HL-60 (cell line): ENCODE measurements around the gene CDK5RAP1.

Source experiments
- CTCF ChIP-seq: IDR thresholded peaks from one replicate; pipeline ENCODE4 v1.5.1; 2011; ENCODE audit warnings: low read length, control low read depth, inconsistent platforms; ENCODE audit not compliant: insufficient read depth
- GABPA ChIP-seq: IDR thresholded peaks from 2 replicates; pipeline ENCODE4 v1.6.1; 2012; ENCODE audit warnings: low read depth

- no peak for TF ChIP-seq CTCF
- no peak for TF ChIP-seq GABPA
These were observed 22.0 kb upstream of the CDK5RAP1 start for GRCh38 chr20:33423141-33423834.
